WI38 (cell line): ENCODE results near the gene OR52E6.

Source experiments
- H3K4me3 ChIP-seq: 2 replicates; pipeline ENCODE4 v1.5.1; 2011; ENCODE audit warnings: low read depth, mild to moderate bottlenecking, control low read depth, low read length
- TF ChIP-seq, protein P1 (sequence below): IDR thresholded peaks from 2 replicates; pipeline ENCODE4 v1.5.1; 2012; ENCODE audit warnings: low read depth, mild to moderate bottlenecking, control low read depth, low read length

The OR52E6 gene

DNA sequence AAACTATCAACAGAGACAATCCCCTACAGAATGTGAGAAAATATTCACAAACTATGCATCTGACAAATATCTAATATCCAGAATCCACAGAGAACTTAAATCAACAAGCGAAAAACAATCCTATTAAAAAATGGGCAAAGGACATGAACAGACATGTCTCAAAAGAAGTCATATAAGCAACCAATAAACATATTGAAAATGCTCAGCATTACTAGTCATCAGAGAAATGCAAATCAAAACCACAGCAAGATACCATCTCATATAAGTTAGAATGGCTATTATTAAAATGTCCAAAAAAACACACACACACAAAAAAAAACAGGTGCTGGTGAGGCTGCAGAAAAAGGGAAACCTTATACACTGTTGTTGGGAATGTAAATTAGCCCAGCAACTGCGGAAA, 24.1 kb upstream of the OR52E6 start:
- TF ChIP-seq, protein P1, sequence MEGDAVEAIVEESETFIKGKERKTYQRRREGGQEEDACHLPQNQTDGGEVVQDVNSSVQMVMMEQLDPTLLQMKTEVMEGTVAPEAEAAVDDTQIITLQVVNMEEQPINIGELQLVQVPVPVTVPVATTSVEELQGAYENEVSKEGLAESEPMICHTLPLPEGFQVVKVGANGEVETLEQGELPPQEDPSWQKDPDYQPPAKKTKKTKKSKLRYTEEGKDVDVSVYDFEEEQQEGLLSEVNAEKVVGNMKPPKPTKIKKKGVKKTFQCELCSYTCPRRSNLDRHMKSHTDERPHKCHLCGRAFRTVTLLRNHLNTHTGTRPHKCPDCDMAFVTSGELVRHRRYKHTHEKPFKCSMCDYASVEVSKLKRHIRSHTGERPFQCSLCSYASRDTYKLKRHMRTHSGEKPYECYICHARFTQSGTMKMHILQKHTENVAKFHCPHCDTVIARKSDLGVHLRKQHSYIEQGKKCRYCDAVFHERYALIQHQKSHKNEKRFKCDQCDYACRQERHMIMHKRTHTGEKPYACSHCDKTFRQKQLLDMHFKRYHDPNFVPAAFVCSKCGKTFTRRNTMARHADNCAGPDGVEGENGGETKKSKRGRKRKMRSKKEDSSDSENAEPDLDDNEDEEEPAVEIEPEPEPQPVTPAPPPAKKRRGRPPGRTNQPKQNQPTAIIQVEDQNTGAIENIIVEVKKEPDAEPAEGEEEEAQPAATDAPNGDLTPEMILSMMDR: no peak
- H3K4me3 ChIP-seq: no peak overlapping the region

- TF ChIP-seq, protein P1: no peak
- H3K4me3 ChIP-seq: no peak within 1 kb of the TSS
These were observed 15.9 kb upstream of the OR52E6 start, which contains the start of gene OR52E8 for GRCh38 chr11:5857590-5857989. OR52E8 (minus strand) TSS chr11:5857690; CDS start chr11:5857690, 0 bp downstream.

DNA sequence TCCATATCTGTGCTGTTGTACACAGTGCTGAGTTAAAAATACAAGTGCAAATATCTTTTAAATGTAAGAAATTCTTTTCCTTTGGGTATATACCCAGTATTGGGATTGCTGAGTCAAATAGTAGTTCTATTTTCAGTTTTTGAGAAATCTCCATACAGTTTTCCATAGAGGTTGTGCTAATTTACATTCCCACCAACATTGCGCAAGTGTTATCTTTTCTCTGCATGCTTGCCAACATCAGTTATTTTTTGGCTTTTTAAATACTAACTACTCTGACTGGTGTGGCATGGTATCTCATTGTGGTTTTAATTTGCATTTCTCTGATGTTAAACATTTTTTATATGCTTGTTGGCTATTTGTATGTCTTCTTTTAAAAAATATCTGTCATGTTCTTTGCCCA, 9.3 kb upstream of the OR52E6 start:
- no peak overlapping the region for H3K4me3 ChIP-seq
- TF ChIP-seq, protein P1: no peak

GRCh38 chr11:5847711-5848110, 6.0 kb upstream of the OR52E6 start:
- H3K4me3 ChIP-seq: no peak overlapping the region
- TF ChIP-seq, protein P1: no peak

- TF ChIP-seq, protein P1: no peak
- H3K4me3 ChIP-seq: no peak overlapping the region
These were observed 5.0 kb upstream of the OR52E6 start for GRCh38 chr11:5846701-5847100.

DNA sequence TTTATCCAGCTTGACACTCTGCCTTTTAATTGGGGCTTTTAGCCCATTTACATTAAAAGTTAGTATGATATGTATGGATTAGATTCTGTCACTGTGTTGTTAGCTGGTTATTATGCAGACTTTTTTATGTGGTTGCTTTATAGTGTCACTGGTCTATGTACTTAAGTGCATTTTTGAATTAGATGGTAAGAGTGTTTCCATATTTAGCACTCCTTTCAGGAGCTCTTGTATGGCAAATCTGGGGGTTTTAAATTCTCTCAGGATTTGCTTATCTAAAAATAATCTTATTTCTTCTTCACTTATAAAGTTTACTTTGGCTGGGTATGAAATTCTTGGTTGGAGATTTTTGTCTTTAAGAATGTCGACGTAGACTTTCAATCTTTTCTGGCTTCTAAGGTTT, 4.0 kb downstream of the OR52E6 start:
- no peak overlapping the region for H3K4me3 ChIP-seq
- TF ChIP-seq, protein P1: no peak

GRCh38 chr11:5833446-5833845, 8.3 kb downstream of the OR52E6 start:
- no peak overlapping the region for H3K4me3 ChIP-seq
- TF ChIP-seq, protein P1: no peak
